Measurements from ENCODE around the gene DGKK.

Gene DGKK

DNA sequence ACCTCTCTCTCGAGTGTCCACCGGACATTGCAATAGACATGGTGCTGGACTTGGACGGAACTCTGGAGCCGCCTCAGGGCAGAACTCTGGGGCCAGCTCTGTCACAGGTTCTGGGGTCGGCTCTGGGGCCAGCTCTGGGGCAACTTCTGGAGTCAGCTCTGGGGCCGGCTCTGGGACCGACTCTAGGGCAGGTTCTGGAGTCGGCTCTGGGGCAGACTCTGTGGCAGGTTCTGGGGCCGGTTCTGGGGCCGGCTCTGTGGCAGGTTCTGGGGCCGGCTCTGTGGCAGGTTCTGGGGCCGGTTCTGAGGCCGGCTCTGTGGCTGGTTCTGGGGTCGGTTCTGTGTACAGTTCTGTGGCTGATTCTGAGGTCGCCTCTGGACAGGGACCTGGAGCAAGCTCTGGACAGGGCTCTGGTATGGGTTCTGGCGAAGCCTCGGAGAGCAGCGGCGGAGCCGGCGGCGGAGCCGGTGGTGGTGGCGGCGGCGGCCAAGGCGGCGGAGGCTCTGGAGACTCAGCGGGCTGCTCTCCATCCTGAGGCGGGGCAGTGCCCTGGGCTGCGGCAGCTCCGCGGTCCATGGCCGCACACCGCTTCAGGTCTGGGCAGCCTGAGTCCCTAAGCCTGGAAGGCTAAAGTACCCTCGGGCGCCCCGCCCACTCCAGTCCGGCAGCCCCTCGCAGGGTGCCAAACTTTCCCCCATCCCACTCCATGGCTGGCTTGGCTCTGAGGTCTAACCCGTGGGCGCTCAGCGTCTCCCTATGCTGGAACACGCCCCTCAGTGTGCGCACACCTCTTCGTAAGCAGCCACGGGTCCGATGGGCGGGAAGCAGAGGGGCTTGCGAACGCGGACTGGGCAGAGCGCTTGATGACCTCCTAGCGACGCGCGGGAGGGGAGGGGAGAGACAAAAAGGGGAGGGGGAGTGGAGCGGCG, at the start of gene DGKK:
TSS of gene DGKK (minus strand) at position 723 of the 929 bp plus-strand sequence. CDS start at position 576, 147 bp downstream.
- DNase-seq: peak; percentile 83

GRCh38 chrX:50514811-50515210, 44.2 kb upstream of the DGKK start:
- DNase-seq: no peak

DNA sequence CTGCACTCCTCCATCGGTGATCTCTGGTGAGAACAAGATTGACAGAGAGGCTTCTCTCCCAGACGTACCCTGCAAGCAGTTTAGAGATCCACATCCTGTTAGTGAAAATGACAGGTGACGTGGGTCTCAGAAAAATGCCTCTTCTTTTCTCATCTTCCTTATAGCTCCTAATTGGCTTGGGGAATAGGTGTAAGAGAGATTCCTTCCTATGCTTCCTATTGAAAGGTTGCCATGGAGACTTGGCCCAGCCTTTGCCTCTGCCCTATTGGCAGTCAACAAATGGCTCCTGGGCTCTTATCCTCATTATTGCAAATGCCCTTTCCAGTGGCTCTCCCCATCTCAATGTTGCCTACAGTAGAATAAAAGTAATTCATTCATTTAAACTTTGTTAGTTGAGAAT, 26.5 kb upstream of the DGKK start:
- DNase-seq: peak; percentile 1

GRCh38 chrX:50495616-50496015, 25.0 kb upstream of the DGKK start:
- no peak for DNase-seq

- DNase-seq: no peak
Observed at GRCh38 chrX:50492720-50493119, 22.1 kb upstream of the DGKK start.

- no peak for DNase-seq
Observed at GRCh38 chrX:50484662-50485061, 14.0 kb upstream of the DGKK start.

GRCh38 chrX:50483283-50483682, 12.7 kb upstream of the DGKK start:
- DNase-seq: no peak

DNA sequence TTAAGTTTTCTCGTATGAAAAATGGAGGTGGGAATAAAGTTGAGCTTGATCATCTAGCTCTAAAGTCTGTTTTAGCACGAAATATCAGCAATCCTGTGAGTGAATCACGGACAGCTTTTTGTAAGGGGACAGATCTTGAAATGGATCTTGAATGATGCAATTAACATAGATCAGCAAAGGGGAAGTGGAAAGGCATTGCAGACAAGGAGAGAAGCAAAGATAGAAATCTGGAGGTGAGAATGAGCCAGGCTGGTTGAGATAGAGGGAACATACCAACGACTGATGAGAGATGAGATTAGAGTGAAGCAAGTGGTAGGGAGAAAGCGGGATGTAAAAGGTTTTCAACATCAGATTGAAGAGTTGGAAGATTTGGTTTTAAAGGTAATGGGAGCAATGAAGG, 4.6 kb upstream of the DGKK start:
- no peak for DNase-seq

DNA sequence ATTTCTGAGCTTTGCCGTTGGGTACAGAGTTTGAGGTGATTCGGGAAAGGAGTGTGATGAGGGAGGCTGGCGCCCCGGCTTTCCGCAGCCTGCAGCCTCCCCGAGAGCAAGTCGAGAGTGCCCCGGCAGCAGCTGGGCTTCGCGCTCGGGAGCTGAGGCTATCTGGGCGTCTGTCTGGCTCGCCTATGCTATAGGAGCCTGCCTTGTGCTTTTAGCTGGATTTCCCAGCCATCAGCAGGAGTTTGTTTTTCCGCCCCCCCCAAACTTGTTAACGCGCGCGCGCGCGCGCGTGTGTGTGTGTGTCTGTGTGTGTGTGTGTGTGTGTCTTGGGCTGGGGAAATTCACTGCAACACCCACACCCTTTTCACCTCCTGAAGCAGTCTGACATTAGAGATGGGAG, 765 bp upstream of the DGKK start:
- DNase-seq: peak; percentile 50

DNA sequence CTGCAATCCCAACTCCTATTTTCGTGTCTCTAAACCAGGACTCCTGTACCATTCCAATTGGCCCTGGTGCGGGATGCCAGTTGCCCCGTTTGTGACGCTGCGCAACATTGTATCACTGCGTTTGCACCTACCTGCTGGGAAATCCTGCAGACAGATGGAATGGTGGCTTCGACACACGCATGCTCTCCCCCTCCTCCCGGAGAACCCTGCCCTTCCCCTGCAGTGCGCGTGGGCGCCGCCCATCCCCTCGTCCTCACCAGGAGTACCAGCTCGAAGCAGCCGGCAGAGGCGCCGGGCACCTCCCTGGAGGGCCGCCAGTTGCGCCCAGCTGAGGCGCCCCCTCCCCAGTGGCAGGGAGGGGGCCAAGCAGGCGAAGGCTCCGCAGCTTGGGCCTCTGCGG, 1.4 kb downstream of the DGKK start:
- peak; percentile 35 for DNase-seq

DNA sequence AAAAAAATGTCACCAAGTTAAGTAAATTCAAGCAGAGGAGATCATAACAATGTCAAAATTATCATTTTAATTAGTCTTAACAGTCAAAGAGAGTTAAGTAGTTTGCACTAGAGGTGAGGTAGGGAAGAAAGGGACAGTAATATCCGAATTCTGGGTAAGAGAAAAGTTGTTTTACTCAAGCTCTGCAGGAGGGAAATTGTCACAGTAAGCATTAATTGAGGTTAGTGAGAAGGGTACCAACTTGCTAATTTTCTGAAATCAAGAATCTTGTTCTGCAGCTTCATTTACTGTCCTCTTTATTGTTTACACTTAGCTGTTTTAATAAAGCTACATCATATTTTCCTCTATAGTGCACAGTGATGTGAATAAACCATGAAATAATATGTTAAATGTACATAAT, 11.0 kb downstream of the DGKK start:
- no peak for DNase-seq

DNA sequence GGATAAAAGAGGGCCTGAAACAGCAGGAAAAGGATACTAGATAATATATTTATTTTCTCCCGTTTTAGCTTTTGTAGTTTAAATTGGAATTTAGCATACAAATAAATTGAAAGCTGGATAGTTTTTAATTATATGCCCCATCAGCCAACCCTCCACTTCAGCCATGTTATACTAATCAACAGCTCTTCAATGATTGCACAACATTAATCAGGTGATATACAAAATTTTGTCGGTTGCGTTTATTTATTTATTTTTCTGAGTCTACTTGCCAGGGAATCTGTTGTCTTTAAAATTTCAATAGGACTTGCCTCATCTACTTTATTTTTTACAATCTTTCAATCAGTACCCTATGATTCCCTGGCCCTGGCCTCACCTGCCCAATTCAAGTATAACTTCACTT, 12.1 kb downstream of the DGKK start:
- DNase-seq: no peak

GRCh38 chrX:50456712-50457484, 13.7 kb downstream of the DGKK start:
- DNase-seq: no peak

GRCh38 chrX:50452782-50453181, 17.8 kb downstream of the DGKK start:
- DNase-seq: no peak

GRCh38 chrX:50450324-50450723, 20.3 kb downstream of the DGKK start:
- DNase-seq: no peak

DNA sequence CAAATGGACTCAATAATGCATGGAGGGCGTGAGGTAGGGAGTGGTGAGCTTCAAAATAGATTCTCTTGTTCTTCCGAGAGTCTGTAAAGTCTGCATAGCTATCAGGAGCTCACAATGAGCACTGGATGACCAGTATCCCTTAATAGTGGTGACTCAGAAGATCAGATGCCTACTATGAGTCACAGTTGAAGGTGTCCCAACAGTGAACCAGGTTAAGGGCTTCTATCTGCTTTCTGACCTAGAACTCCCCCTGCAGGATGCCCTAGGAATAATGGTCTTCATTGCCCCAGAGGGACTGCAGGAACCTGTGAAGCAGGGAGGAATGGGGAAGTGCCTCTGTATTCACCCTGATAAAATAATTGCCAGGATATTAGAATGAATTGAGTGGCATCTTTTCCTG, 22.1 kb downstream of the DGKK start:
- no peak for DNase-seq

DNA sequence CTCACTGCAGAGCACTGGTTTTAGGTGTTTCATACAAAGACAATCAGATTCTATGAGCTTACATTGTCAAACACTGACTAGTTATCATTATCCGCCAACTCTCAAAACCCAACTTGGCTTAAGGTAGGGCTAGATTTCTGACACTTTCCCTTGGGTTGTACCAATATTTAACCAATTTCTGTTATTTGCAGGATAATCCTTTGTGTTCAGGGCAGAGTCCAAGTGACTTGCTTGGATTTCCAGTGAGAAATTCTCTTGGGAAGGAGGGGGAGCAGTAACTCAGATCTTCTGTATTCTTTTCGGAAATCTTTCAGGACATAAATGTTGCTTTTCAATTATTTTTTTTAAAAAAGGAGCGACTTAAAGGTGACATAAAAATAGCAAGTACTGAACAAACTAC, 23.1 kb downstream of the DGKK start:
- no peak for DNase-seq

DNA sequence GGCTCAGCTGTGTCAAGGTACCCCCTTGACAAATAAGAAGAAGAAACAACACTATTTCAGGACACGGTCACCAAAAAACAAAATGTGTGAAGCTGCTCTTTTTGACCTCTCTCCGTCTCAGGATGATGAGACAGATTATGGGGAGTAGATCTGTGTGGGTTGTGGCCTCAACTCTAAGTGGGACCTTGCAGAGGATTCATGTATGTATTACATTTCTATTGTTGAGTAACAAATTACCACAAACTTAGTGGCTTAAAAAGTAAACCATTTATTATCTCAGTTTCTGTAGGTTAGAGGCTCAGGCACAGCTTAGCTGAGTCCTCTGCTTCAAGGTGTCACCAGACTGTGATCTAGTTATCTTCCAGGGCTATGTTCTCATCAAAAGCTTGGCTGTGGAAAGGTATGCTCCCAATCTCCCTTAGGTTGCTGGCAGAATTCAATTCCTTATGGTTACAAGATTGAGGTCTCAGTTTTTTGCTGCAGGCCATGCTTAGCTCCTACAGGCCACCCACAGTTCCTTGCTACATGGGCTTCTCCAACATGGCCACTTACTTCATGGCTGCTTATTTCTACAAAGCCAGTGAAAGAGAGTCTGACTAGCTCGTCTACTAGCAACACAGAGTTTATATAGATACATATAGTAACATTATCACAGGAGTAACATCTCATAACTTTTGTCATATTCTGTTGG, 28.1 kb downstream of the DGKK start:
- no peak for DNase-seq

- DNase-seq: no peak
Observed at GRCh38 chrX:50436797-50437196, 33.8 kb downstream of the DGKK start.

DNA sequence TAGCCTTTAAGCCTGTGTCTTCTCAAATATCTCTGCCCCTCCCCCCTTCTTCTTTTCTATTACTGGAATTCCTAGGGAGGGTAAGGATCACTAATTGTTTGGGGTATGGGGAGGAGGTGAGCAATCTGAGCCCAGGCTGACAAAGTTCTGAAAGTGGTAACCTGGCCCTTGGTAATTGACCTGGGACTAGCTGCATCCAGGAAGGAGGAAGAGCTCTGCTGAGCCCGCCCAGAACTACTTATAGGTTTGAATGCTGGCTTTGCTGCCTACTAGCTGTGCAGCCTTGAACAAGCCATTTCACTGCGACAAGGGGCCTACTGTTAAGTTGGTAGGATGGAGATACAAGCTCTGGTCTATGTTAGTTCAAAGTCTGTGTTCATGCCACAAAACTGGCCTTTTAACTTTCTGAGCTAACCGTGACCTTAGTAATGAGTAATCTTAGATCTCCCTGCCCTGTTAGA, 37.8 kb downstream of the DGKK start:
- peak; percentile 0 for DNase-seq

GRCh38 chrX:50431623-50432022, 39.0 kb downstream of the DGKK start:
- no peak for DNase-seq

GRCh38 chrX:50430917-50431575, 39.6 kb downstream of the DGKK start:
- no peak for DNase-seq

- DNase-seq: no peak
Observed at GRCh38 chrX:50428174-50428573, 42.5 kb downstream of the DGKK start.
